Upper lobe of left lung (tissue), 4 donors: ENCODE results near the gene LGI2.

Experiments
- CTCF ChIP-seq, 6 experiments: fragments of 450-650 bp in 4 of 6; fragments of 200-600 bp in 2 of 6; sonication (generic) in 2 of 6; IDR thresholded peaks; one replicate each; pipeline ENCODE4 v1.5.1; 2016 to 2019; ENCODE audit warnings: antibody characterized with exemption in 6 of 6
- POLR2A ChIP-seq, 4 donors: fragments of 450-650 bp; IDR thresholded peaks; one replicate each; pipeline ENCODE4 v1.5.1; 2016 to 2017; ENCODE audit warnings: antibody characterized with exemption in 4 of 4, mild to moderate bottlenecking in 2 of 4

- TF ChIP-seq POLR2A (IDR thresholded peaks at IDR 0.05) (no peak), CTCF (IDR thresholded peaks at IDR 0.05) (no peak)
These were observed 10.5 kb downstream of the LGI2 start for GRCh38 chr4:25020236-25020635.
